ENCODE results near the gene C16orf78. TPM values are rescaled to one million over a fixed set of nuclear protein-coding genes. Genes with fewer than 3 reads are reported as not detected.

The C16orf78 gene
- total RNA-seq, 6 experiments from 2014 or later: not detected

DNA sequence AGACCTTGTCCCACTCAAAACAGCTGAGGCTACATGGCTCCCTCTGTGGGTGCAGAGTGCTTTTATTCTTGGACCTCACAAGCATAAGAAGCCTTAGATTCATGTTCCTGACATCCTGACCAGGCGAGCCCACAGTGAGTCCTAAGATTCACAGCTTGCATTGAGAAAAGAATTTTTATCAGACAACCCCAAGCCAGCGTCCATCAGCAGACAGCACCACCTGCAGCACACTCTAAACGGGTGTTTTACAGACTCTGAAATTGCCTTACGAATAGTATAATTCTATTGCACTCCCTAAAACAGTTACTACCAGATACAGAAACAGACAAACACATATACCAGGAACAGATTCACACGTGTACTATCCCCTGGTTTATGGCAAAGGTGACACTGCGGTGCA, 31.9 kb downstream of the C16orf78 start:
- H3K4me3 Mint-ChIP-seq: no peak overlapping the region
- 0 out of 2 replicates have a peak, but pooled peaks cover 5% of the 10 kb centered on the region for H3K36me3 Mint-ChIP-seq (ENCODE audit: low read depth)
- H3K27ac Mint-ChIP-seq: no peak overlapping the region
- peaks cover 2% of the 10 kb centered on the region for H3K27me3 Mint-ChIP-seq (ENCODE audit: insufficient read depth)
- H3K9me3 Mint-ChIP-seq: peaks cover 22% of the 10 kb centered on the region
- no peaks in the 10 kb centered on the region for H3K4me1 Mint-ChIP-seq (ENCODE audit: low read depth)
- no peak for TF ChIP-seq CTCF (IDR thresholded peaks at IDR 0.05)
- DNase-seq: no peak

GRCh38 chr16:49407873-49408550, 34.4 kb downstream of the C16orf78 start:
- peak; percentile 33 for DNase-seq
- H3K27ac Mint-ChIP-seq: no peak overlapping the region
- peaks cover 2% of the 10 kb centered on the region for H3K27me3 Mint-ChIP-seq (ENCODE audit: insufficient read depth)
- H3K4me3 Mint-ChIP-seq: no peak overlapping the region
- TF ChIP-seq CTCF (IDR thresholded peaks at IDR 0.05): peak; percentile 80
- H3K9me3 Mint-ChIP-seq: peaks cover 15% of the 10 kb centered on the region
- H3K4me1 Mint-ChIP-seq (ENCODE audit: low read depth): no peaks in the 10 kb centered on the region
- 0 out of 2 replicates have a peak, but pooled peaks cover 5% of the 10 kb centered on the region for H3K36me3 Mint-ChIP-seq (ENCODE audit: low read depth)

DNA sequence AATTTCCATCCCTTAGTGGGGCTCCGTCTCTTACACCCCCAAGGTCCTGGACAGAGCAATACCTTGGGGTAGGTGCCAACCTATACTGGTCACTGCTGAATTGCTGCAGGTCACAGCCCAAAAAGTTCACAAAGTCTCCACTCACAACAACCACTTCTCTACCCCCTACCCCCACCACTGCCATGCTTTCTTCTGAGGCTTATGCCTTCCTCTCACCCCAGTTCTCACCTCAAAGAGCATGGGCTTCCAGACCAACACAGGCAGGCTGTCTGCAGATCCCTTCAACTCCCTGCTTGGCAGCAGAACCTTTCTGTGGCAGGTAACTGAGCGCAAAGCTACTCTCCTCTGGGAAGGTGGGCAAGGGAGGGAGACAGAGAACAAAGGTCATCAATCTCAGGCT, 35.5 kb downstream of the C16orf78 start:
- peaks cover 7% of the 10 kb centered on the region for H3K9me3 Mint-ChIP-seq
- peaks cover 2% of the 10 kb centered on the region for H3K27me3 Mint-ChIP-seq (ENCODE audit: insufficient read depth)
- no peak overlapping the region for H3K4me3 Mint-ChIP-seq
- no peak overlapping the region for H3K27ac Mint-ChIP-seq
- H3K4me1 Mint-ChIP-seq (ENCODE audit: low read depth): no peaks in the 10 kb centered on the region
- no peak for DNase-seq
- no peak for TF ChIP-seq CTCF (IDR thresholded peaks at IDR 0.05)
- no peaks in the 10 kb centered on the region for H3K36me3 Mint-ChIP-seq (ENCODE audit: low read depth)

GRCh38 chr16:49410226-49410625, 36.6 kb downstream of the C16orf78 start:
- no peak overlapping the region for H3K27ac Mint-ChIP-seq
- no peaks in the 10 kb centered on the region for H3K36me3 Mint-ChIP-seq (ENCODE audit: low read depth)
- H3K4me3 Mint-ChIP-seq: no peak overlapping the region
- no peaks in the 10 kb centered on the region; the same call in 1 of the 2 replicates for H3K27me3 Mint-ChIP-seq (ENCODE audit: insufficient read depth)
- no peak for TF ChIP-seq CTCF (IDR thresholded peaks at IDR 0.05)
- H3K9me3 Mint-ChIP-seq: peaks cover 12% of the 10 kb centered on the region
- no peaks in the 10 kb centered on the region for H3K4me1 Mint-ChIP-seq (ENCODE audit: low read depth)
- no peak for DNase-seq

GRCh38 chr16:49411121-49411970, 37.7 kb downstream of the C16orf78 start:
- no peak for DNase-seq
- Mint-ChIP-seq H3K27ac (no peak overlapping the region), H3K27me3 (ENCODE audit: insufficient read depth) (no peaks in the 10 kb centered on the region; the same call in 1 of the 2 replicates), H3K36me3 (ENCODE audit: low read depth) (no peaks in the 10 kb centered on the region), H3K4me1 (ENCODE audit: low read depth) (no peaks in the 10 kb centered on the region), H3K4me3 (no peak overlapping the region), H3K9me3 (peaks cover 15% of the 10 kb centered on the region)
- no peak for TF ChIP-seq CTCF (IDR thresholded peaks at IDR 0.05)

All from HFFc6 (cell line).